ENCODE results near the gene PYCARD.
"Not testable (repeated sequence)": the region's sequence is repeated elsewhere in the genome, so short reads cannot be mapped to it uniquely, and the experiment has no call there.

The PYCARD gene

DNA sequence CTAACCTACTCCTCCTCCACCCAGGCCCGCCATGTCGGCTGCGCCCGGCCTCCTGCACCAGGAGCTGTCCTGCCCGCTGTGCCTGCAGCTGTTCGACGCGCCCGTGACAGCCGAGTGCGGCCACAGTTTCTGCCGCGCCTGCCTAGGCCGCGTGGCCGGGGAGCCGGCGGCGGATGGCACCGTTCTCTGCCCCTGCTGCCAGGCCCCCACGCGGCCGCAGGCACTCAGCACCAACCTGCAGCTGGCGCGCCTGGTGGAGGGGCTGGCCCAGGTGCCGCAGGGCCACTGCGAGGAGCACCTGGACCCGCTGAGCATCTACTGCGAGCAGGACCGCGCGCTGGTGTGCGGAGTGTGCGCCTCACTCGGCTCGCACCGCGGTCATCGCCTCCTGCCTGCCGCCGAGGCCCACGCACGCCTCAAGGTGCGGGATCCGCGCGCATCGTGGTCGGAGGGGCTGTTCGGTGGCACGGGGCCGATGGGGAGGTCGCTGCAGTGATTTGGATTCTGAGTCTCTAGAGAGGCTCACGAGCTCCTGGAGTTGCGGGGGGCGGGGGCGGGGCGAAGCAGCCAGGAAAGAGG is 12.2 kb upstream of the PYCARD start:
- no peak for DNase-seq

DNA sequence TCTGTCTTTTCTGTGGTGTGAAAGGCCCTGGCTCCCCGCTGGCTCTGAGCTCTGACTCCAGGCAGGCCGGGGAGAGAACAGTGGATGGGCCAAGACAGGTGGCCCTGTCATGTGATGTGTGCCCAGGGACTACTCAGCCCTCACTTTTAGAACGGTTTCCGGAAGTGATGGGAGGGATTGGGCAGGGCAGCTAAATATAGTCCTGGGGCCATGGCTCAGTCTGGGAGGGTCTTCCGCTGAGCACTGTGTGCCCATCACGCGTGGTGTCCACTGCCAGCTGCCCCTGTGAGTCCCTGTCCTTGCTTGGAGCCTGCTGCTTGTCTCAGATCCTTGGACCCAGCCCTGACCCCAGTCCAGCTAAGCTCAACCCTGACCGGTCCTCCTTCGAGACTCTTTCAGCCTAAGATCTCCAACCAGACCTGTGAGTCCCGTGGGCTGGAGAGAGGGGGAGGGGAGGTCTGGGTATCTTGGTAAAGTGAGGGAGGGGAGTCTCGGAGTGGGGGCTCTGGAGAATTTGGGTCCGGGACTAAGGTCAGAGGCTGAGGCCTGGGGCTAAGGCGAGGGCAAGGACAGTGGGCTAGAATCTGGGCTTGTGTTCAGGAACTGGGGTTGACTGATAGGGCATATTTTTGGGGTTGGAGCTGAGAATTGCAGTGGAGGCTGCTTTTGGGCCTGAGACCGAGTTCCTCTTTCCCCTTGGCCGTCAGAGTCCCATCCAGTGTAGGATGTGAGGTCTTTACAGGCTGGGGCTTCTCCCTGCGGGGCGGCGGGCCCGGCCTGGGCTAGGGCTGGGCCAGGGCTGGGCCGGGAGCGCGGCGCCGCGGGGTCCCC is 11.5 kb upstream of the PYCARD start, which contains the start of gene TRIM72:
TRIM72 (plus strand) TSS at position 243 of the 831 bp plus-strand sequence. CDS start 620 bp downstream, outside the sequence.
- no peak for DNase-seq

GRCh38 chr16:31213342-31213741 is 10.8 kb upstream of the PYCARD start:
- no peak for DNase-seq

DNA sequence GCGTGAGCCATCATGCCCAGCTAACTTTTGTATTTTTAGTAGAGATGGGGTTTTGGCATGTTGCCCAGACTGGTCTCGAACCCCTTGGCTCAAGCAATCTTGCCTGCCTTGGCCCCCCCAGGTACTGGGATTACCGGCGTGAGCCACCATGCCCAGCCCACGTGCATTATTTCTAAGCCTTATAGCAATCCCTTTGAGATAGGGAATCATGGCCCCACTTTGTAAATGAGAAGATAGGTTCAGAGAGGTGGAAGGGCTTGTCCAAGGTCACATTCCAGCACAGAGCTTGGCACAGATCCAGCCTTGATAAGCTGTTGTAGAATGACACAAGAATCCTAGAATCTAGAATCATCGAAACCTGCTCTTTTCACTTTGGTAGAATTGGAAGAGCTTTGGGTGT is 4.2 kb upstream of the PYCARD start:
- no peak for DNase-seq

- no peak for DNase-seq
Measured at GRCh38 chr16:31204871-31205666, 2.5 kb upstream of the PYCARD start.

DNA sequence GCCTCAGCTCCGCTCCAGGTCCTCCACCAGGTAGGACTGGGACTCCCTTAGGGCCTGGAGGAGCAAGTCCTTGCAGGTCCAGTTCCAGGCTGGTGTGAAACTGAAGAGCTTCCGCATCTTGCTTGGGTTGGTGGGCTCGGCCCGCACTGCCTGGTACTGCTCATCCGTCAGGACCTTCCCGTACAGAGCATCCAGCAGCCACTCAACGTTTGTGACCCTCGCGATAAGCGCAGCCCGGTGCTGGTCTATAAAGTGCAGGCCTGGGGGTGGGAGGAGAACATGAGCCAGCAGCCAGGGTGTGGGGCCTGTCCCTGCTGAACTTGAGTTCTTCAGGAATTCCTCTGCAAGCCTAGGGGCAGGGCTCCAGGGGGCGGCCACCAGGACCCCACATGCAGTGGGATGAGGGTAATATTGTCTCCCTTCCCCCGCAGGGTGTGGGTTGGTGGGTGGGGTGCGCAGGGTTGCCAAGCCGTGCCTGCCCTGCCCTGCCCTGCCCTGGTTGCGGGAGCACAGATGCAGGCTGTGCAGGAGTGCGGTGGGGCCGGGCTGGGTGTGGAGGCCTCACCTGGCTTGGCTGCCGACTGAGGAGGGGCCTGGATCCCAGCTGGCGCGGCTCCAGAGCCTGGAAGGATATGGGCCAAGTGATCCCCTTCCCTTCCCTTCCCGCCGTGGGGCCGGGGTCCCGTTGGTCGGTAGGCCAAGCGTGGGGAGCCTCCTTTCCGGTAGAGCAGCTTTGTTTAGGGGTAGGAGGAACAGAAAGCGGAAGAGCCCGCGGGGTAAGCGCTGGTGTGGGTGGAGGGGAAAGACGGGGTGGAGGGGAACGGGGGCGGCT is 762 bp downstream of the PYCARD start:
- peak in 1 of 4 experiments; percentile 42 for DNase-seq

DNA sequence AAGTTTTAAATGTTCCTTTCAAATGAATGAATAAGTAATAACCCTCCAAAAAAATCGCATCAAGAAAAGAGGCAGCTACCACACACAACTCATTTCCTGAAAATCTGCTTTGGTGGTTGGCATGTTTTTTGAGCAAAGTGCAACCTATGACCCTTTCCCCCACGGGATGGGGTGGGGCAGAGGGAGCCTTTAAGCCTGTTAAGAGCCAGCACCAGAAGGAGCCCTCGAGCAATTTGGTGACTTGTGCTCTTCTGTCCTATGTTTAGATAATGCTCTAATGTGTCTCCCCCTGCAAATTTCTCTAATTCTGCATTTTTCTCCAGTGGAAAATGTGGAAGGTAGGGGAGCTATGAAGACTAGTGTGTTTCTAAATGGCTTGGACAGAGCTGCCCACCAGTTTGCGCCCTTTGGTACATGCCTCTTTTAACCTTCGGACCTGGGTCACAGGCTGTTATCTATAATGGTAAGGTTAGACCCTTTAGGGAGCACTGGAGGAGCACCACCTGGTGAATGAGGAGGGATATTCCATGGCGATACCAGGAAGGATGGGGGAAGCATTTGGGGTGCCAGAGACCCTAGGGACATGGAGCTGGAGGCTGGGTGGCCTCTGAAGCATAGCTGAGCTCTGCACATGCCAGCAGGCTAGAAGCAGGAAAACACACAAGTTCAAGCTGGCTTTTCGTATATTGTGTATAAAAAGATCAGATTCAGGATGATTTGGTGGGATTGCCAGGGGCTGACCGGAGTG is 1.6 kb downstream of the PYCARD start:
- DNase-seq, result peak in 1 of 4 experiments; percentile 47

DNA sequence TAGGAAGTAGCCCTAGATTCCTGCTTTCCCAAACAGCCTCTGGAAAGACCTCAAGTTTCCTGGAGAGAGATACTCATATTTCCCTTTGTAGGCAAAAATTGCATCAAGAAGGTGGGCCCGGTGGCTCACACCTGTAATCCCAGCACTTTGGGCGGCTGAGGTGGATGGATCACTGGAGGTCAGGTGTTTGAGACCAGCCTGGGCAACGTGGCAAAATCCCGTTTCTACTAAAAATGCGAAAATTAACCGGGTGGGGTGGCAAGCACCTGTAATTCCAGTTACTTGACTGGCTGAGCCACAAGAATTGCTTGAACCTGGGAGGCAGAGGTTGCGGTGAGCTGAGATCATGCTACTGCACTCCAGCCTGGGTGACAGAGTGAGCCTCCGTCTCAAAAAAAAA is 2.4 kb downstream of the PYCARD start:
- not testable (repeated sequence) for DNase-seq

GRCh38 chr16:31199430-31200041 is 3.0 kb downstream of the PYCARD start:
- DNase-seq, result no peak

- no peak for DNase-seq
Measured at GRCh38 chr16:31198207-31198882, 4.2 kb downstream of the PYCARD start.

DNA sequence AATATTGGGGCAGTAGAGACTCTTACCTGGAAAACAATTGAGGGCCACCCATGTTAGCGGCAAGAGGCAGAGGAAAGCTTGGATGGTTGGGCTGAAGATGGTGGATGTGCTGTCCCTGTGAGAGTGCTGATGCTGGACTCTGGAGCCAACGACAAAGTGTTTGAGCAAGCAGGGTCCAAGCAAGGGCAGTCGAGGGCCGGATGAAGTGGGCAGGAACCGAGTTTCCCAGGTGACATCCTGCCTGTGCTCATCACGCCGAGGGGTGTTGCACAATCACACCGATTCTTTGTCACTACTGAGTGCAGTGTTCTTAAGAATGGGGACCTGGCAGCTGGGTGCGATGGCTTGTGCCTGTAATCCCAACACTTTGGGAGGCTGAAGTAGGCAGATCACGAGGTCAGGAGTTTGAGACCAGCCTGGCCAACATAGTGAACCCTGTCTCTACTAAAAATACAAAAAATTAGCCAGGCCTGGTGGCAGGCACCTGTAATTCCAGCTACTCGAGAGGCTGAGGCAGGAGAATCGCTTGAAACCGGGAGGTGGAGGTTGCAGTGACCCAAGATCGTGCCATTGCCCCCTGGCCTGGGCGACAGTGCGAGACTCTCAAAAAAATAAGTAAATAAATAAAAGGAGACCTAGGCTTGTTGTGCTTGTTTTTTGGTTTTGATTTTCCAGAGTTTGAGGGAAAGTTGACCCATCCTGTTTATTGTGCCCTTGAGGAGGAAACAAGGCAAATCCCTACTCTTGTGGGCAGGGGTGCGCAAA is 6.1 kb downstream of the PYCARD start:
- no peak for DNase-seq

DNA sequence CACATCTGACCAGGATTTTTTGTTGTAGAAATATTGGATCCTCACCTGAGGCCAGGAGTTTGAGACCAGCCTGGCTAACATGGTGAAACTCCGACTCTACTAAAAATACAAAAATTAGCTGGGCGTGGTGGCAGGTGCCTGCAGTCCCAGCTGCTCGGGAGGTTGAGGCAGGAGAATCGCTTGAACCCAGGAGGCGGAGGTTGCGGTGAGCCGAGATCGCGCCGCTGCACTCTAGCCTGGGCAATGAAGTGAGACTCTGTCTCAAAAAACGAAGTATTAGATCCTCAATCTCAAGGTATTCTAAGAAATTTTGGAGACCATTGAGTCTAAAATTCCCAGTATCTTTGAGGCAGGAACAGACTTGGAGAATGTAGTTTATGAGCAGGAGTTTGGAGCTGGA is 6.7 kb downstream of the PYCARD start:
- not testable (repeated sequence) for DNase-seq

DNA sequence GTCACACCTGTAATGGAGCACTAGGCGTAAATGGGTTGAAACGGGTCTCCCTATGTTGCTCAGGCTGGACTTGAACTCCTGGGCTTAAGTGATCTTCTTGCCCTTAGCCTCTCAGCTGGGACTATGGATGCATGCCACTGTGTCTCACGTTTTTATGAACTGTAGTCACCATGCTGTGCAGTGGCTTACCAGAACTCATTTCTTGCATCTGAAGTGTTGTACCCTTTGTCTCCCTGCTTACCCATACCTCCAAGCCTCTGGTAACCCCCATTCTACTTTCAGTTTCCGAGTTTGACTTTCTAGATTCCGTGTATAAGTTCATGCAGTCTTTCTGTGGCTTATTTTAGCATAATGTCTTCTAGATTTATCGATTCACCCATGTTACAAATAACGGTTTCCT is 7.7 kb downstream of the PYCARD start:
- DNase-seq, result no peak

DNA sequence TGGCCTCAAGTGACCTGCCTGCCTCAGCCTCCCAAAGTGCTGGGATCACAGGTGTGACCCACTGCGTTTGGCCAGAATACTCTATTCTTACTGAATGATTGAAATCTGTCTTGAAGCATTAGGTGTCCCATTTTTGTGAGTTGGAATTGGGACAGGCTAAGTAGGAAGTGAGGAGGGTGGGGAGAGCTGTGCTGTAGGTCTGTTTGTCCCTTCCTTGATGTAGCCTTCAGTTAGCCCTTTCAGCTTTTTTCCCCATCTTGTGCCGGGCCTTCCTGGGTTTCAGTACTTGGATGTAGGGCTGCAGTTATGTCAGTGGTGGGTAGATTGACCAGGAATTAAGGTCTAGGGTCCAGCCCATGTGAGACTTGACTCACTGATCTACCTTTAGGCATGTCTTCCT is 8.7 kb downstream of the PYCARD start:
- no peak for DNase-seq

GRCh38 chr16:31192856-31193642 is 9.5 kb downstream of the PYCARD start:
- no peak for DNase-seq

DNA sequence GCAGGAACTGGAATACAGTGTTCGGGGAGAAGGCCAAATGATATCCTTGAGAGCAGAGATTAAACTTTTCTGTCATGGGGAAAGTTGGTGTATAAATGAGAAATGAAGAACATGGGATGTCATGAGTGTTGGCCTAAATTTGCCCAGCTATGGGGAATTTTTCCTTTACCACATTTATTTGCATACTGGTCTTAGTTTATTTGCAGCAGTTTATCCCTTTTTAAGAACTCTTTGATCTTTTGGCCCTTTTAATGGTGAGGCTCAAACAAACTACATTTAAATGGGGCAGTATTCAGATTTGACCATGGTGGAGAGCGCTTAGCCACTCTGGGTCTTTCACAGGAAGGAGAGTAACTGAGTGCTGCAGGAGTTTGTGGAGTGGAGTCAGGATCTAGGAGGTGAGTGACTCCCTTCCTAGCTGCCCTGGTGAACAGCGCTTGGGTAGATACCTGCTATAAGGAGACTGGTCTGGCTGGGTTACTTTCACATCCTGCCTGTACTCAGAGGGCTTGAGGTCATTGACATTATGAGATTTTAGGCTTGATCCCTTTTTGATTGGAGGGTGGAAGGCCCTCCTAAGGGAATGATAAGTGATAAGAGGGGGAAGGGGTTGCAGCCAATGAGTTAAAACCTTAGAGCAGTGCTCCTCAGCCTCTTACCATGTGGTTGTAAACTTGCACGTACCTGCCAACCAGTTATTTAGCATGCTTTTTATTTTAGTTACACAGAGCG is 10.7 kb downstream of the PYCARD start:
- DNase-seq, result no peak

DNA sequence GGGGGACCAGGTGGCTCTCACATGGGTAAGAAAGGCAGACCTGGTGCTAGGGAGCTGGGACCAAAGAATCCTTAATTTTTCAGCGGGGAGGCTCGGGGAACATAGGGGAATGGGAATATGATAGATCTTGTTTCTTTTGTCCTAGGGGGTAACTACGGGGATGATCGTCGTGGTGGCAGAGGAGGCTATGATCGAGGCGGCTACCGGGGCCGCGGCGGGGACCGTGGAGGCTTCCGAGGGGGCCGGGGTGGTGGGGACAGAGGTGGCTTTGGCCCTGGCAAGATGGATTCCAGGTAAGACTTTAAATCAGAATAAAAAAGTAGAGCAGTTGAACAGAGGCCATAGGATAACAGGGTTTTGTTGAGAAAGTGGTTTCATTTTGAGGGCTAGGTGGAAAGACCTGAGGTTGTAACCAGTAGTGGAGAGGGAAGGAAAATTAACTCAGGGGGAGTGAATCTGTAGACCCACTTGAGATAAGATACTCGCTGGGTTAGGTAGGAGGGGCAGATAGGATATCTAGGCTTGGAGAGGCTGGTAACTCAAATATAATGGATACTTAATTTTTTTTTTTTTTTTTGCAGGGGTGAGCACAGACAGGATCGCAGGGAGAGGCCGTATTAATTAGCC is 11.6 kb downstream of the PYCARD start:
- DNase-seq, result no peak

GRCh38 chr16:31190061-31190460 is 12.5 kb downstream of the PYCARD start:
- DNase-seq, result no peak
